ENCODE results near the gene KIF18A. TPM values are rescaled to one million over a fixed set of nuclear protein-coding genes. Genes with fewer than 3 reads are reported as not detected.

The KIF18A gene
- total RNA-seq (10 to 100 TPM; 10.8 to 10.9 TPM), polyA plus RNA-seq (0.53 TPM)

DNA sequence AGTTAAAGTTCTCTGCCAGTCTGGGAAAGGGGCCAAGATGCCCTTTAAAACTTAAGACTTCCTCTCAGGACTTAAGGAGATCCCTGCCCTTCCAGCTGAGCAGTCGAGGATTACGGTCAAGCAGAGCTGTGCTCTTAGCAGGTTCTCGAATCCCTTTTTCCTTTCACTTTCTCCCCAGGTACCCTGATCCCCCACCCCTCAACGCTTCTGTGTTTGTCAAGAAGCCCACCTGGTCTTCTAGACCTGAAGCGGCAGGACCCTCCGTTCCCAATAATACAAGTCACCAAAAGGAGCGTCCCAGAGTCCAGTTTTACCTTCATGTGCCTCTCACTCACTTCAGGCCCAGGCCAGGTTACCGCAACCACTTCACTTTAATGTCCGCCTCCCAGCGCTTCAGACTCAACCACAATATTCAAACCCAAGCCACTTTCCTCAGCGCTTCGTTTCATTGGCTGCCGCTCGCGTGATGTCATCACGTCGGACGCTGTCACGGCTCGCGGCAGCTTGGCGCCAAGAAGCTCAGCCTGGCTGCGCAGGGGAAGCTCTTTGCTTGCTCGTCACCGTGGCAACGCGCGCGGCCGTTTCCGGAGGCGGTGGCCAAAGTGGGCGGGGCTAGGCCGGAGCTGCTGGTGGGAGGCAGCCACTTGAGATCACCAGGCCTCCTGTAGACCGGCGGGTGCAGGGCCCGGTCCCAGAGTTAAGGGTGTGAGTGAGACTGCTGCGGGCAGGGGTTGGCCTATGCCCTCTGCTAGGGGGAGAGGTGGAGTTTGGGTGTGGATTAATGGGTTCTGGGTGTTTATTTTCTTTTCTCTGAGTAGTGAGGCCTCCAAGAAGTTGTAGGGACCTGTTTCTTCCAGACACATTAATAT, at the start of gene KIF18A, which contains the start of gene METTL15:
Gene KIF18A (minus strand): TSS at position 407 of the 869 bp plus-strand sequence. CDS start 10,209 bp downstream, outside the sequence.
Gene METTL15 (plus strand): TSS at position 639 of the 869 bp plus-strand sequence. CDS start 4,947 bp downstream, outside the sequence.
- peak within 1 kb of the TSS; percentile 77 for H3K4me3 ChIP-seq (ENCODE audit: low read length)
- CTCF ChIA-PET = interaction anchor here (1.6 kb wide), 1 partner anchor 9 kb away, joined by 3 read pairs; no protein-coding TSS in a partner anchor
- peaks cover 64 to 88% (median 76%) of the 10 kb centered on the region in 3 donors for H3K4me1 Mint-ChIP-seq

DNA sequence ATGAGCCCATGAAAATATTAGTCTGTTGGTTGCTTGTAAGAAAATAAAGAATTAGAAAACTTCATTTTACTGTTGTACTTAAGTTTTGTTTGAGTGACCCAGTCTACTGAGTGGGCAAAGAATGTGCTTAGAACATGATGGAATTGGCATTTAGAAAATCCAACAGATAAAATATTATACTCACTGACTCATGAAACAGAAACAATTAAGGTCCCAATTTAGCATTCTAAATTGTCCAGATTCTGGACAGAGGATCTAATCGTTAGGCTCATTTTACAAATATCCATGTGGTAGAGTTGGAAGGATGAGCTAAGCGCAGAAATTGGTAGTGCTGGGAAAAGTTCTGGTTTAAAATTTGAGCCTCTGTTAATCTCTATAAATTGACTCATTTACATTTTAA, 45.6 kb upstream of the KIF18A start:
- Mint-ChIP-seq H3K4me1 (peaks cover 0 to 4% (median 3%) of the 10 kb centered on the region in 3 donors), H3K4me3 (no peak overlapping the region), H3K36me3 (peaks cover 22 to 24% (median 23%) of the 10 kb centered on the region in 3 donors), H3K9me3 (no peaks in the 10 kb centered on the region), H3K27ac (no peak overlapping the region), H3K27me3 (no peaks in the 10 kb centered on the region)
- H3K36me3 ChIP-seq (ENCODE audit: insufficient read depth, low read length) = no peaks in the 10 kb centered on the region
- ChIA-PET CTCF (no interaction called here), POLR2A (no interaction called here)
- H3K4me3 ChIP-seq (ENCODE audit: low read length) = no peak overlapping the region
- no peak for DNase-seq
- H3K27ac ChIP-seq (ENCODE audit: low read depth, low read length) = no peak overlapping the region
- no peaks in the 10 kb centered on the region for H3K9me3 ChIP-seq (ENCODE audit: low read length)
- H3K27me3 ChIP-seq (ENCODE audit: insufficient read depth, low read length, poor library complexity, severe bottlenecking) = no peaks in the 10 kb centered on the region
- no peaks in the 10 kb centered on the region for H3K4me1 ChIP-seq (ENCODE audit: insufficient read depth, low read length)

More for the DNA sequence above, at the start of gene KIF18A, which contains the start of gene METTL15:
- no peaks in the 10 kb centered on the region for H3K36me3 ChIP-seq (ENCODE audit: insufficient read depth, low read length)
- peak; percentile 97 to 99 (median 97) for DNase-seq
- no peaks in the 10 kb centered on the region for H3K9me3 ChIP-seq (ENCODE audit: low read length)
- H3K4me1 ChIP-seq (ENCODE audit: insufficient read depth, low read length) = peaks cover 32% of the 10 kb centered on the region
- POLR2A ChIA-PET = interaction anchor here (1.9 kb wide), 1 partner anchor 11 kb away, joined by 6 read pairs; no protein-coding TSS in a partner anchor
- Mint-ChIP-seq H3K27me3 (peaks cover 0 to 1% of the 10 kb centered on the region in 2 donors), H3K36me3 (peaks cover 0 to 21% (median 0%) of the 10 kb centered on the region in 3 donors), H3K4me3 (peak within 1 kb of the TSS; percentile 87 to 99 (median 93)), H3K27ac (peak within 1 kb of the TSS; percentile 94 to 100 (median 100)), H3K9me3 (no peaks in the 10 kb centered on the region)
- H3K27ac ChIP-seq (ENCODE audit: low read depth, low read length) = peak within 1 kb of the TSS; percentile 95
- no peaks in the 10 kb centered on the region for H3K27me3 ChIP-seq (ENCODE audit: insufficient read depth, low read length, poor library complexity, severe bottlenecking)

DNA sequence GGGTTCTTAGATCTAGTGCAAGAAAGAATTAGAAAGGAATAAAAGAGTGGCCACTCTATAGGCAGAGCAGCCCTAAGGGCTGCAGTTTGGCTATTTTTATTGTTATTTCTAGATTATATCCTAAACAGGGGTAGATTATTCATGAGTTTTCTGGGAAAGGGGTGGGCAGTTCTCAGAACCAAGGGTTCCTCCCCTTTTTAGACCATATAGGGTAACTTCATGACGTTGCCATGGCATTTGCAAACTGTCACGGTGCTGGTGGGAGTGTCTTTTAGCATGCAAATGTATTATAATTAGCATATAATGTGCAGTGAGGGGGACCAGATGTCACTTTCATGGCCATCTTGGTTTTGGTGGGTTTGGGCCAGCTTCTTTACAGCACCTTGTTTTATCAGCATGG, 44.8 kb upstream of the KIF18A start:
- H3K9me3 Mint-ChIP-seq = no peaks in the 10 kb centered on the region
- POLR2A ChIA-PET = no interaction called here
- H3K36me3 ChIP-seq (ENCODE audit: insufficient read depth, low read length) = no peaks in the 10 kb centered on the region
- H3K4me3 ChIP-seq (ENCODE audit: low read length) = no peak overlapping the region
- no peak overlapping the region for H3K27ac ChIP-seq (ENCODE audit: low read depth, low read length)
- peaks cover 0 to 4% (median 3%) of the 10 kb centered on the region in 3 donors for H3K4me1 Mint-ChIP-seq
- no peaks in the 10 kb centered on the region for H3K9me3 ChIP-seq (ENCODE audit: low read length)
- H3K4me1 ChIP-seq (ENCODE audit: insufficient read depth, low read length) = no peaks in the 10 kb centered on the region
- H3K4me3 Mint-ChIP-seq = no peak overlapping the region
- H3K27me3 ChIP-seq (ENCODE audit: insufficient read depth, low read length, poor library complexity, severe bottlenecking) = no peaks in the 10 kb centered on the region
- no peaks in the 10 kb centered on the region for H3K27me3 Mint-ChIP-seq
- DNase-seq = no peak
- CTCF ChIA-PET = no interaction called here
- no peak overlapping the region for H3K27ac Mint-ChIP-seq
- peaks cover 13 to 22% (median 16%) of the 10 kb centered on the region in 3 donors for H3K36me3 Mint-ChIP-seq

DNA sequence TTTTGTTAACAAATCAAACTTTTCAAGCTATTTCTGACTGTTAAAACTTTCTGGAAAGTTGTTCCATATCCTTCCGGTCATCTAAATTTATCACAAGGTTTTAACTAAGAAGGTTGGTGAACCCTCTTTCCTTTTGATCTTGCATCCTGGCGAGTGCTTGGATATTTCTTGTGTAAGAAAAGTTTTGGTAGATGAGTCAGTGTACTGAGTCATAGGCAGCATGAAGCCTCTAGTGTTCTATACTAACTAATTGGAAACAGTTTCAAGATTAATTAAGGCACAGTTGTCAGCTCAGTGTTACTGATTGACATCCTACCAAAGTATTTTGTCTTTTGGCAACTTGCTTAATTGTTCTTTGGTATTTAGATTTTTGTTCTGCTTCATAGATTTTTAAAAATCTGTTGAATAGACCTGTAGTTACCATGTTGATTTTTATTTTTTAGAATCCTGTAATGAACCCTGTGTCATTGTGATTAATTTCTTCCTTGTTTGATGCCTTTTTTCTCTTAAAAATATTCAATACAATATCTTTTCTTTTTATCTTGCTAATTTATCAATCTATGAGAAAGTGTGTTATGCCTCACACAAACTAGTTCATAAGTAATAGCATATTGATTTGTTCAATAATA, 38.3 kb upstream of the KIF18A start:
- no peak overlapping the region for H3K4me3 ChIP-seq (ENCODE audit: low read length)
- no peak overlapping the region for H3K27ac Mint-ChIP-seq
- H3K9me3 ChIP-seq (ENCODE audit: low read length) = no peaks in the 10 kb centered on the region
- H3K4me1 ChIP-seq (ENCODE audit: insufficient read depth, low read length) = no peaks in the 10 kb centered on the region
- no peaks in the 10 kb centered on the region for H3K36me3 ChIP-seq (ENCODE audit: insufficient read depth, low read length)
- H3K27ac ChIP-seq (ENCODE audit: low read depth, low read length) = no peak overlapping the region
- H3K4me3 Mint-ChIP-seq = no peak overlapping the region
- H3K4me1 Mint-ChIP-seq = peaks cover 4 to 10% (median 6%) of the 10 kb centered on the region in 3 donors
- POLR2A ChIA-PET = no interaction called here
- CTCF ChIA-PET = no interaction called here
- no peak for DNase-seq
- H3K27me3 ChIP-seq (ENCODE audit: insufficient read depth, low read length, poor library complexity, severe bottlenecking) = no peaks in the 10 kb centered on the region
- H3K9me3 Mint-ChIP-seq = peaks cover 0 to under 1% (median 0%) of the 10 kb centered on the region in 5 donors
- H3K36me3 Mint-ChIP-seq = peaks cover under 1 to 7% (median 2%) of the 10 kb centered on the region in 3 donors
- no peaks in the 10 kb centered on the region for H3K27me3 Mint-ChIP-seq

DNA sequence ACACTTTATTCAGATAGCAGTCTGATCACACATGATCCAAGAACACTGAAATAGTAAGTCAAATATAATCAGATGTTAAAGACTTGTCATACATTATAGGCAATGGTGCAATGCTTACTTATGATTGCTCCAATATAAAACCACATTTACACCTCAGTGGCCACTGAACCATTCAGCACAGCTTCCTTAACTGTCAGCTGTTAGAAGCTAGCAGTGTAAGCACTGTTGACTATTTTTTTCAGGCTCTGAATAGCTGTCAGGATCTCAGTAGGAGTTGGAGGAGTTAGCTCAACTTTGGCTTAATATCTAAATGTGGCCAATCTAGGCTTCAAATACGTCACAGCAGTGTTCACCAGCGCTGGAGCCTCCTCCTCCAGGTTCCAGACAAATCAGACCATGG, 36.9 kb upstream of the KIF18A start:
- Histone ChIP-seq H3K4me3 (ENCODE audit: low read length) (no peak overlapping the region), H3K36me3 (ENCODE audit: insufficient read depth, low read length) (no peaks in the 10 kb centered on the region), H3K4me1 (ENCODE audit: insufficient read depth, low read length) (no peaks in the 10 kb centered on the region), H3K27ac (ENCODE audit: low read depth, low read length) (no peak overlapping the region), H3K9me3 (ENCODE audit: low read length) (peaks cover 12% of the 10 kb centered on the region), H3K27me3 (ENCODE audit: insufficient read depth, low read length, poor library complexity, severe bottlenecking) (no peaks in the 10 kb centered on the region)
- no peak for DNase-seq
- Mint-ChIP-seq H3K36me3 (peaks cover 0 to 12% (median 5%) of the 10 kb centered on the region in 3 donors), H3K4me1 (peaks cover 4 to 10% (median 6%) of the 10 kb centered on the region in 3 donors), H3K27me3 (no peaks in the 10 kb centered on the region), H3K27ac (no peak overlapping the region), H3K9me3 (peaks cover 0 to 13% (median 11%) of the 10 kb centered on the region in 5 donors), H3K4me3 (no peak overlapping the region)
- POLR2A ChIA-PET = no interaction called here
- CTCF ChIA-PET = no interaction called here

- Histone ChIP-seq H3K27me3 (ENCODE audit: insufficient read depth, low read length, poor library complexity, severe bottlenecking) (no peaks in the 10 kb centered on the region), H3K36me3 (ENCODE audit: insufficient read depth, low read length) (no peaks in the 10 kb centered on the region), H3K9me3 (ENCODE audit: low read length) (peaks cover 16% of the 10 kb centered on the region), H3K27ac (ENCODE audit: low read depth, low read length) (no peak overlapping the region), H3K4me3 (ENCODE audit: low read length) (no peak overlapping the region), H3K4me1 (ENCODE audit: insufficient read depth, low read length) (no peaks in the 10 kb centered on the region)
- no peak for DNase-seq
- peaks cover 6 to 31% (median 6%) of the 10 kb centered on the region in 3 donors for H3K36me3 Mint-ChIP-seq
- POLR2A ChIA-PET = no interaction called here
- no peak overlapping the region for H3K27ac Mint-ChIP-seq
- CTCF ChIA-PET = no interaction called here
- H3K4me3 Mint-ChIP-seq = no peak overlapping the region
- peaks cover 11 to 28% (median 20%) of the 10 kb centered on the region in 5 donors for H3K9me3 Mint-ChIP-seq
- no peaks in the 10 kb centered on the region for H3K27me3 Mint-ChIP-seq
- peaks cover 4 to 10% (median 6%) of the 10 kb centered on the region in 3 donors for H3K4me1 Mint-ChIP-seq
These were observed 34.8 kb upstream of the KIF18A start for GRCh38 chr11:28142724-28143123.

DNA sequence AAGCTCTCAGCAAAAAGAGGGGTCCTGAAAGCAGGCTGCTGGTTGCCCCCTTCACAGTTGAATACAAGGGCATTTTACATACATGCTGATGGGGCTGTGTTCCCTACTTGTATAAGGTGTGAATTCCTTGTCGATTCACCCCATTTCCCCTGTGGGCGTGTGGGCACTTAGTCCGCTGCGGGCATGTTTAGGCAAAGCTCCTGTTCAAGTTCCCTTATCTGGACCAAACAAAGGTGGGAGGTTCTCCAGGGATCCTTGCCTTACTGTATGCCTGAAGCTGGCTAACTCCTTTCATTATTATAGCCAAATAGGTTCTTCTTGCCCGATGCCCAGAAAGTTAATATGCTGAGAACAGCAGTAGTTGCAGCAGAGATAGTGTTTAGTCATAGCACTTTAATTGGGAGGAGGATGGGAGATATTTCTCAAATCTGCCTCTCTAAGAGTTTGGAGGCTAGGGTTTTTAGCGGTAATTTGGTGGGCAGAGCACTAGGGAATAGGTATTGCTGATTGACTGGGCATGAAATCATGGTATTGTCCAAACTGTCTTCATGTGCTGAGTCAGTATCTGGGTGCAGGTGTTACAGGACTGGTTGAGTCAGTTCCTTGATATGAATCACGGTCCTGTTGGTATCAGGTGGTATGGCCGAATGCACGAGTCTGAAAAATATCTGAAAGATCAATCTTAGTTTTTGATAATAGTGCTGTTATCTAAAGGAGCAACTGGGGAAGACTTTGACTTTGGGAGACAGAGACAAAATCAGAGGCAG, 32.9 kb upstream of the KIF18A start:
- no peaks in the 10 kb centered on the region for H3K27me3 Mint-ChIP-seq
- no peak overlapping the region for H3K27ac Mint-ChIP-seq
- CTCF ChIA-PET = no interaction called here

More for the DNA sequence above, 32.9 kb upstream of the KIF18A start:
- Histone ChIP-seq H3K36me3 (ENCODE audit: insufficient read depth, low read length) (no peaks in the 10 kb centered on the region), H3K27me3 (ENCODE audit: insufficient read depth, low read length, poor library complexity, severe bottlenecking) (no peaks in the 10 kb centered on the region), H3K4me3 (ENCODE audit: low read length) (no peak overlapping the region), H3K27ac (ENCODE audit: low read depth, low read length) (no peak overlapping the region), H3K4me1 (ENCODE audit: insufficient read depth, low read length) (no peaks in the 10 kb centered on the region), H3K9me3 (ENCODE audit: low read length) (peaks cover 16% of the 10 kb centered on the region)
- POLR2A ChIA-PET = no interaction called here
- Mint-ChIP-seq H3K9me3 (peaks cover 12 to 29% (median 26%) of the 10 kb centered on the region in 5 donors), H3K4me3 (no peak overlapping the region), H3K36me3 (peaks cover 16 to 47% (median 16%) of the 10 kb centered on the region in 3 donors), H3K4me1 (peaks cover 4 to 10% (median 6%) of the 10 kb centered on the region in 3 donors)
- DNase-seq = no peak
